ENCODE measurements around the gene RPA1. TPM values are rescaled to one million over a fixed set of nuclear protein-coding genes. Genes with fewer than 3 reads are reported as not detected.

RPA1 gene
- total and polyA plus RNA-seq, 2 of the 4 experiments (the other 2 are of a cell fraction), result 38.4 to 48.2 TPM

GRCh38 chr17:1906662-1907101, 76.9 kb downstream of the RPA1 start:
- dilution Hi-C loops (cut with HindIII; ENCODE audit: low sequenced_read_pairs, unreplicated experiment), result no loop called here
- Histone ChIP-seq H4K20me1 (ENCODE audit: insufficient read depth, low read length) (no peaks in the 10 kb centered on the region), H3K27ac (ENCODE audit: insufficient read depth, low read length) (no peak overlapping the region), H2AK5ac (ENCODE audit: low read depth, low read length) (no peak overlapping the region), H3K4me3 (ENCODE audit: insufficient read depth, low read depth, low read length) (no peak overlapping the region), H2BK120ac (ENCODE audit: low read depth, low read length) (no peak overlapping the region), H3K56ac (ENCODE audit: extremely low read depth, insufficient read depth, low read length) (no peak overlapping the region), H2BK5ac (ENCODE audit: low read depth, low read length, poor library complexity, severe bottlenecking) (no peak overlapping the region), H3K9me1 (ENCODE audit: insufficient read depth, low read length) (no peaks in the 10 kb centered on the region), H2BK20ac (ENCODE audit: low read depth, low read length) (no peak overlapping the region), H3K4me2 (ENCODE audit: low read depth, low read length) (no peak overlapping the region), H2AK9ac (replicated peaks; ENCODE audit: low read depth, low read length, poor library complexity) (no peak overlapping the region), H3K9ac (ENCODE audit: low read depth, low read length) (no peak overlapping the region), H3K18ac (ENCODE audit: low read depth, low read length) (no peak overlapping the region), H3K4ac (ENCODE audit: low read depth, low read length) (no peak overlapping the region), H3K4me1 (ENCODE audit: control insufficient read depth, insufficient read depth, low read length) (no peaks in the 10 kb centered on the region; the same call in 1 of the 2 replicates), H3K36me3 (ENCODE audit: control insufficient read depth, insufficient read depth, low read length) (no peaks in the 10 kb centered on the region), H4K8ac (ENCODE audit: low read depth in 2 of 2, low read length in 2 of 2) (no peak overlapping the region), H4K5ac (ENCODE audit: low read depth, low read length) (no peak overlapping the region), H4K91ac (ENCODE audit: insufficient read depth, low read depth, low read length) (no peak overlapping the region), H3K27me3 (ENCODE audit: control insufficient read depth, insufficient read depth, low read length) (peaks cover 53% of the 10 kb centered on the region), H2BK15ac (ENCODE audit: low read depth, low read length) (no peak overlapping the region), H3K14ac (replicated peaks; ENCODE audit: low read depth, low read length) (no peak overlapping the region), H3K23ac (ENCODE audit: low read depth, low read length) (no peak overlapping the region), H3K79me1 (ENCODE audit: low read depth in 1 of 2, low read length in 2 of 2) (no peaks in the 10 kb centered on the region), H3K9me3 (ENCODE audit: control insufficient read depth, insufficient read depth, low read length) (no peaks in the 10 kb centered on the region), H2AFZ (replicated peaks; ENCODE audit: low read length, poor library complexity) (no peak overlapping the region)
- in situ Hi-C loops (cut with MboI; ENCODE audit: low sequenced_read_pairs), result loop anchor here (10.0 kb wide), 1 partner anchor 378 kb away; no protein-coding TSS in a partner anchor
- no CpG with 5 or more reads among the region's 8 CpGs for WGBS, 2 experiments (ENCODE audit: extremely low coverage in 2 of 2, insufficient read length in 1 of 2)
- DNase-seq, result no peak
- ChIA-PET CTCF (no interaction called here), POLR2A (ENCODE audit: unreplicated experiment) (no interaction called here)
- TF ChIP-seq SMC3 (IDR thresholded peaks at IDR 0.05; ENCODE audit: low read depth, low read length) (no peak), MXI1 (IDR thresholded peaks at IDR 0.05; ENCODE audit: borderline replicate concordance, low read depth, low read length) (no peak), RAD21 (IDR thresholded peaks at IDR 0.05; ENCODE audit: low read length) (no peak), RFX5 (IDR thresholded peaks at IDR 0.05; ENCODE audit: low read depth, low read length) (no peak), CEBPB (IDR thresholded peaks at IDR 0.05; ENCODE audit: low read depth, low read length) (no peak), RCOR1 (IDR thresholded peaks at IDR 0.05; ENCODE audit: insufficient replicate concordance, low read length) (no peak), BHLHE40 (IDR thresholded peaks at IDR 0.05; ENCODE audit: low read depth, low read length) (no peak), MAZ (IDR thresholded peaks at IDR 0.05; ENCODE audit: borderline replicate concordance, low read depth, low read length) (no peak), MAFK (IDR thresholded peaks at IDR 0.05; ENCODE audit: low read depth, low read length) (no peak), NFE2L2 (IDR thresholded peaks at IDR 0.05; ENCODE audit: low read depth, low read length) (no peak), CHD1 (IDR thresholded peaks at IDR 0.05; ENCODE audit: low read depth, low read length) (no peak), FOS (IDR thresholded peaks at IDR 0.05; ENCODE audit: low read depth, low read length) (no peak)
- TF ChIP-seq, protein P1, sequence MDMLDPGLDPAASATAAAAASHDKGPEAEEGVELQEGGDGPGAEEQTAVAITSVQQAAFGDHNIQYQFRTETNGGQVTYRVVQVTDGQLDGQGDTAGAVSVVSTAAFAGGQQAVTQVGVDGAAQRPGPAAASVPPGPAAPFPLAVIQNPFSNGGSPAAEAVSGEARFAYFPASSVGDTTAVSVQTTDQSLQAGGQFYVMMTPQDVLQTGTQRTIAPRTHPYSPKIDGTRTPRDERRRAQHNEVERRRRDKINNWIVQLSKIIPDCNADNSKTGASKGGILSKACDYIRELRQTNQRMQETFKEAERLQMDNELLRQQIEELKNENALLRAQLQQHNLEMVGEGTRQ (IDR thresholded peaks at IDR 0.05; ENCODE audit: low read depth, low read length), result no peak
- TF ChIP-seq, protein P2, sequence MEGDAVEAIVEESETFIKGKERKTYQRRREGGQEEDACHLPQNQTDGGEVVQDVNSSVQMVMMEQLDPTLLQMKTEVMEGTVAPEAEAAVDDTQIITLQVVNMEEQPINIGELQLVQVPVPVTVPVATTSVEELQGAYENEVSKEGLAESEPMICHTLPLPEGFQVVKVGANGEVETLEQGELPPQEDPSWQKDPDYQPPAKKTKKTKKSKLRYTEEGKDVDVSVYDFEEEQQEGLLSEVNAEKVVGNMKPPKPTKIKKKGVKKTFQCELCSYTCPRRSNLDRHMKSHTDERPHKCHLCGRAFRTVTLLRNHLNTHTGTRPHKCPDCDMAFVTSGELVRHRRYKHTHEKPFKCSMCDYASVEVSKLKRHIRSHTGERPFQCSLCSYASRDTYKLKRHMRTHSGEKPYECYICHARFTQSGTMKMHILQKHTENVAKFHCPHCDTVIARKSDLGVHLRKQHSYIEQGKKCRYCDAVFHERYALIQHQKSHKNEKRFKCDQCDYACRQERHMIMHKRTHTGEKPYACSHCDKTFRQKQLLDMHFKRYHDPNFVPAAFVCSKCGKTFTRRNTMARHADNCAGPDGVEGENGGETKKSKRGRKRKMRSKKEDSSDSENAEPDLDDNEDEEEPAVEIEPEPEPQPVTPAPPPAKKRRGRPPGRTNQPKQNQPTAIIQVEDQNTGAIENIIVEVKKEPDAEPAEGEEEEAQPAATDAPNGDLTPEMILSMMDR (conservative IDR thresholded peaks at IDR 0.05; ENCODE audit: low read depth, low read length), result no peak
- intact Hi-C loops (cut with micrococcal nuclease), result no loop called here
- no TSS peak for BruUV-seq (replicated peaks)
- ATAC-seq (ENCODE audit: low read depth), result no peak

All from IMR-90 (cell line).